ENCODE measurements around the gene BFSP1. TPM values are rescaled to one million over a fixed set of nuclear protein-coding genes. Genes with fewer than 3 reads are reported as not detected.
A peak's percentile ranks its signal among the peaks of the same experiment; 100 is the strongest.

Gene BFSP1
- total and polyA plus RNA-seq, 2 of the 8 experiments (the other 6 are each of a cell fraction or from before 2014, with no cell fraction given), result 1.5 to 2.5 TPM

DNA sequence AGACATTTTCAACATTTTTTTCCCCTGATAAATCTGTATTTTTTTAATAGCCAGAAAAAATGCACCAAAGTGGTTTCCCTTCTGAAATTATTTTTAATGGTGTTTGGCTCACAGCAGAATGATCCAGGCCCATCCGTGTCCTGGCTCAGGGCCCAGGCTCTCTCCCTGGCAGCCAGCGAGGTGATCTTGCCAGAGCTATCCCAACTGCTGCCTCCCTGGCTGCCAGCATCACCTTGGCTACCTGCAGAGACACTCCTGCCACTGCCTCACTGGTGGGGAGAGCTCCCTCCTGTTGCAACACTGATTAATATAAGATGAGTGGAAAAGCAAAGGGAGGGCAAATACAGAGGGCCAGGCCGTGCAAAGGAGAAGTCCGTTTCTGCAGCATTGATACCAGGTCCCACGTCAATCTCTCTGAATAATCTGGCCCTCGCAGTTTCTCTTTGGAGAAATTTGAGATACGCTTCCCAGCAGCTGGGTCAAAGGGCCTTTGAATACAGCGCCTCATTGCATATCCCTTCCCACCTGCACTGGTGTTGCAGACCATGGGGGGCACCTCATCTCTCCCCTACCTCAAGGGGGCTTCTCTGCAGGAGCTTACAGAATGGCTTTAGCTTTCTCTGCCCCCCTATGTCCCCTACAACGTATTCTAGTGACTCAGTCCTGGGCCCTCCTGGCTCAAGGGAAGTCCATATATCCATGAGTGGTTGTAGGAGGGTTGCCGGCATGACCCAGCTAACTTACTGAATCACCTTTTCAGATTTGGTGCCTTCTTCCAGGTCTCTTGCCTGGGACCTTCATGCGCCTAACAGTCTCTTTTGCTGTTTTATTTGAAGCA lies 25.9 kb upstream of the BFSP1 start:
- Histone ChIP-seq H3K56ac (replicated peaks; ENCODE audit: insufficient read length, low read depth, low read length) (no peak overlapping the region), H4K5ac (ENCODE audit: insufficient read length, low read depth, low read length) (no peak overlapping the region), H4K20me1 (replicated peaks in 1 of 2; ENCODE audit: control insufficient read depth in 1 of 2, insufficient read depth in 2 of 2, low read length in 2 of 2) (no peaks in the 10 kb centered on the region), H3K9ac (replicated peaks in 1 of 4; ENCODE audit: extremely low read depth in 1 of 4, low read depth in 3 of 4, low read length in 3 of 4) (no peak overlapping the region; a peak in 1 of 7 replicates), H2AFZ (ENCODE audit: low read length) (peak overlapping the region; percentile 22; the same call in 1 of the 2 replicates), H3K79me2 (ENCODE audit: control insufficient read depth in 1 of 2, insufficient read depth in 2 of 2, low read length in 2 of 2) (no peaks in the 10 kb centered on the region), H3K79me1 (ENCODE audit: low read depth, low read length) (no peaks in the 10 kb centered on the region), H3K23me2 (ENCODE audit: low read depth, low read length) (no peaks in the 10 kb centered on the region), H2AK5ac (ENCODE audit: low read depth, low read length) (no peak overlapping the region), H4K91ac (replicated peaks; ENCODE audit: insufficient read length, low read length) (no peak overlapping the region), H2BK20ac (ENCODE audit: low read length) (peak overlapping the region; percentile 15; the same call in 1 of the 2 replicates), H2BK5ac (ENCODE audit: low read depth, low read length) (peak overlapping the region; percentile 4; the same call in 1 of the 2 replicates), H4K8ac (ENCODE audit: extremely low read depth, insufficient read depth, low read length) (no peak overlapping the region), H3K9me3 (ENCODE audit: insufficient read depth in 2 of 2, low read depth in 1 of 2, low read length in 1 of 2) (no peaks in the 10 kb centered on the region), H3K4me3 (ENCODE audit: extremely low read depth in 1 of 4, insufficient read depth in 2 of 4, low read depth in 3 of 4, low read length in 4 of 4) (no peak overlapping the region; a peak in 1 of 8 replicates), H3K27me3 (replicated peaks in 1 of 4; ENCODE audit: control insufficient read depth in 3 of 4, extremely low read depth in 1 of 4, insufficient read depth in 3 of 4, low read length in 3 of 4) (no peaks in the 10 kb centered on the region), H2BK12ac (ENCODE audit: low read depth, low read length) (peak overlapping the region; percentile 77; the same call in 1 of the 2 replicates), H3K4ac (replicated peaks; ENCODE audit: insufficient read length, low read depth, low read length) (no peak overlapping the region), H2BK120ac (replicated peaks; ENCODE audit: low read depth, low read length) (no peak overlapping the region), H3K23ac (ENCODE audit: insufficient read length) (no peak overlapping the region), H3K14ac (ENCODE audit: insufficient read length) (no peak overlapping the region), H3K36me3 (ENCODE audit: control insufficient read depth in 2 of 4, insufficient read depth in 4 of 4, low read length in 3 of 4) (no peaks in the 10 kb centered on the region), H2BK15ac (ENCODE audit: low read length) (peak overlapping the region; percentile 25; the same call in 1 of the 2 replicates), H3K27ac (ENCODE audit: low read depth, low read length) (peak overlapping the region; percentile 25; the same call in 1 of the 2 replicates), H3K4me1 (replicated peaks in 1 of 4; ENCODE audit: control insufficient read depth in 3 of 4, insufficient read depth in 4 of 4, low read length in 3 of 4) (peaks cover 6 to 10% (median 8%) of the 10 kb centered on the region in 4 experiments; a peak in 5 of 7 replicates), H3K18ac (ENCODE audit: extremely low read depth, low read length) (peak overlapping the region; percentile 61; the same call in 1 of the 2 replicates), H3K4me2 (ENCODE audit: insufficient read depth in 1 of 2, low read depth in 2 of 2, low read length in 2 of 2) (peak overlapping the region in 1 of 2 experiments; percentile 44; a peak in 1 of 4 replicates)
- DNase-seq (ENCODE audit: low read depth in 1 of 2, low spot score in 2 of 2), result peak in 1 of 2 experiments; percentile 45
- TF ChIP-seq ASH2L (IDR thresholded peaks at IDR 0.05; ENCODE audit: low read length), result peak; percentile 53
- no peak for TF ChIP-seq GTF2F1 (IDR thresholded peaks at IDR 0.05; ENCODE audit: borderline replicate concordance, low read depth, low read length)
- 65% methylated on average over 11 of the region's 11 CpGs; no CpG with 5 or more reads in 1 of the 2 experiments for WGBS, 2 experiments (ENCODE audit: extremely low coverage in 1 of 2, insufficient coverage in 1 of 2, insufficient read length in 1 of 2, insufficient replicate concordance in 2 of 2, low coverage in 1 of 2, low lambda C conversion rate in 2 of 2, missing lambda C conversion rate in 1 of 2)
- ChIA-PET CTCF (ENCODE audit: partially characterized antibody) (interaction anchor here (0.7 to 3.5 kb wide), 10 partner anchors 11 to 735 kb away, joined by 3 to 26 read pairs (median 3); partner anchors contain the start of gene DSTN), POLR2A (ENCODE audit: partially characterized antibody) (interaction anchor here (0.6 to 3.2 kb wide), 9 partner anchors 11 to 48 kb away, joined by 3 to 26 read pairs (median 5); partner anchors contain the start of gene DSTN)
- FAIRE-seq, result no peak
